Stimulated activated CD8-positive, alpha-beta memory T cell treated with anti-CD3 and anti-CD28 coated beads, Interleukin-15, amount 100 ng/mL, for 4 hours (primary cell): ENCODE results near the gene GRIN3B.
A peak's percentile ranks its signal among the peaks of the same experiment; 100 is the strongest.

Experiments
- DNase-seq, 2 donors: peaks; one replicate each; pipeline ENCODE4 v3.0.0-alpha.2; 2020; ENCODE audit warnings: low read depth in 2 of 2

GRIN3B gene

GRCh38 chr19:991174-991931 is 8.9 kb upstream of the GRIN3B start:
- peak in 1 of 2 donors; percentile 14 for DNase-seq

GRCh38 chr19:991932-992669 is 8.1 kb upstream of the GRIN3B start:
- DNase-seq, result no peak

- no peak for DNase-seq
Measured at GRCh38 chr19:992670-993055, 7.6 kb upstream of the GRIN3B start.

- DNase-seq, result no peak
Measured at GRCh38 chr19:993361-993830, 6.8 kb upstream of the GRIN3B start.

- DNase-seq, result no peak
Measured at GRCh38 chr19:993831-994393, 6.3 kb upstream of the GRIN3B start.

GRCh38 chr19:994516-994915 is 5.7 kb upstream of the GRIN3B start:
- DNase-seq, result no peak

- no peak for DNase-seq
Measured at GRCh38 chr19:995051-995827, 5.0 kb upstream of the GRIN3B start.

- DNase-seq, result peak; percentile 42 to 61
Measured at GRCh38 chr19:996051-996838, 4.0 kb upstream of the GRIN3B start.

- no peak for DNase-seq
Measured at GRCh38 chr19:998064-998463, 2.2 kb upstream of the GRIN3B start.

- DNase-seq, result no peak
Measured at GRCh38 chr19:999379-999719, 870 bp upstream of the GRIN3B start.

GRCh38 chr19:1000591-1001537 is 645 bp downstream of the GRIN3B start:
- DNase-seq, result no peak

- DNase-seq, result peak in 1 of 2 donors; percentile 34
Measured at GRCh38 chr19:1001538-1002166, 1.4 kb downstream of the GRIN3B start.

GRCh38 chr19:1002600-1002999 is 2.4 kb downstream of the GRIN3B start:
- no peak for DNase-seq

GRCh38 chr19:1003283-1003682 is 3.1 kb downstream of the GRIN3B start:
- no peak for DNase-seq

- DNase-seq, result no peak
Measured at GRCh38 chr19:1004204-1004802, 4.1 kb downstream of the GRIN3B start.

- DNase-seq, result no peak
Measured at GRCh38 chr19:1004803-1005664, 4.8 kb downstream of the GRIN3B start.

- no peak for DNase-seq
Measured at GRCh38 chr19:1006711-1007398, 6.6 kb downstream of the GRIN3B start.
